ENCODE measurements around the gene KLK3. TPM values are rescaled to one million over a fixed set of nuclear protein-coding genes. Genes with fewer than 3 reads are reported as not detected.
A peak's percentile ranks its signal among the peaks of the same experiment; 100 is the strongest.
"Not testable (repeated sequence)": the region's sequence is repeated elsewhere in the genome, so short reads cannot be mapped to it uniquely, and the experiment has no call there.

The KLK3 gene
- total and polyA plus RNA-seq, 2 experiments from 2014 or later: not detected

DNA sequence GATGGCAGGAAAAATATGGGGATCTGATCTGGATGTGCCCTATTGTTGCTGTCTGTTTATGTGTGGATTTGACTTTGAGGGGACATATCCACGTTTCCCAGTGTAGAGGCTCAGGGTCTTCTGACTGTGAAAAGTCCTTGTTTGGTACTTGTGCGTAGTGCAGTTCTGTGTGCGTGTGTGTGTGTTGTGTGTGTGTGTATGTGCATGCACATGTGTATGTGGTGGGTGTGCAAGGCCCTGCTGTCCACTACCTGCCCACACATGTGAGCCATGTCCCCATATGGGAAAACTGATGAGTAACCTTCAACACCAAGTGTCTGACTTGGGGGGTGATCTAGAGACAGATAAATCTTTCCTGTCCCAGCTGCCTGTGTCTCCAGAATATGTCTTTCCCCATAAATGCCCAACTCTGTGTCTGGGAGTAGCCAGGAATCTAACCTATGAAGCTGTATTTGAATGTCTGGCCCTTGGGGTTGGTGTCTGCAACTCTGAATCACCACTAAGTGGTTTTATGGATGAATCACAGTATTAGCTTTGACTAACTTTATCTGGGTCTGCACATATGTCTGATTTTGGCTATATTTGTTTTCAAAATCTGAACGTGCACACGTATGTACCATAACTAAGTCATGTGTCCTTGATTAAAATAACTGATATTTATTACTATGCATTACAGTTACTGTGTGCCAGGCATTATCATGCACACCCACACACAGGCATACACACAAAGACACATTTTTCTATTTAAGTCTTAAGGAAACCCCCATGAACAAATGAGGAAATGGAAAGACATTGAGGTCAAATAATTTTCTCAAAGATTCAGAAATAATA lies 35.9 kb downstream of the KLK3 start:
- Histone ChIP-seq H3K9me3 (ENCODE audit: low read depth) (no peaks in the 10 kb centered on the region), H3K36me3 (no peaks in the 10 kb centered on the region), H3K27me3 (peaks cover 3% of the 10 kb centered on the region), H3K4me3 (no peak overlapping the region), H3K4me1 (ENCODE audit: low read depth) (no peaks in the 10 kb centered on the region), H3K27ac (no peak overlapping the region)
- TF ChIP-seq, protein P1, sequence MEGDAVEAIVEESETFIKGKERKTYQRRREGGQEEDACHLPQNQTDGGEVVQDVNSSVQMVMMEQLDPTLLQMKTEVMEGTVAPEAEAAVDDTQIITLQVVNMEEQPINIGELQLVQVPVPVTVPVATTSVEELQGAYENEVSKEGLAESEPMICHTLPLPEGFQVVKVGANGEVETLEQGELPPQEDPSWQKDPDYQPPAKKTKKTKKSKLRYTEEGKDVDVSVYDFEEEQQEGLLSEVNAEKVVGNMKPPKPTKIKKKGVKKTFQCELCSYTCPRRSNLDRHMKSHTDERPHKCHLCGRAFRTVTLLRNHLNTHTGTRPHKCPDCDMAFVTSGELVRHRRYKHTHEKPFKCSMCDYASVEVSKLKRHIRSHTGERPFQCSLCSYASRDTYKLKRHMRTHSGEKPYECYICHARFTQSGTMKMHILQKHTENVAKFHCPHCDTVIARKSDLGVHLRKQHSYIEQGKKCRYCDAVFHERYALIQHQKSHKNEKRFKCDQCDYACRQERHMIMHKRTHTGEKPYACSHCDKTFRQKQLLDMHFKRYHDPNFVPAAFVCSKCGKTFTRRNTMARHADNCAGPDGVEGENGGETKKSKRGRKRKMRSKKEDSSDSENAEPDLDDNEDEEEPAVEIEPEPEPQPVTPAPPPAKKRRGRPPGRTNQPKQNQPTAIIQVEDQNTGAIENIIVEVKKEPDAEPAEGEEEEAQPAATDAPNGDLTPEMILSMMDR (IDR thresholded peaks at IDR 0.05; ENCODE audit: low read depth, low read length): no peak
- DNase-seq (ENCODE audit: low read depth in 1 of 2, low spot score in 1 of 2): peak in 1 of 2 donors; percentile 13

DNA sequence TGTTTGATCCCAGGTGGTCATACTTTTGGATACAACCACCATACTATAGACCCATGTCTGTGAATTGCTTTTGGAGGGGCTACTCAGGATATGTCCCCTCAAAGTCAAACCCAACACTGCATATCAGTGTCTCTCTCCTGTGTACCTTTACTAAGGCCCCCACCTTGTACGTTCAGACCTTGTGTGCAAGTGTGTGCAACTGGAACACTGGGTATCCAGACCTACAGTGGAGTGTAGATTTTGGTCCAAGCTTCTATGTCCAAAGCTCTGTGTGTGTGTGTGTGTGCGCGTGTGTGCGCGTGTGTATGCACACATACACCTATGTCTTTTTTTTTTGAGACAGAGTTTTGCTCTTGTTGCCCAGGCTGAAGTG lies 36.5 kb downstream of the KLK3 start:
- Histone ChIP-seq H3K27me3 (no peaks in the 10 kb centered on the region), H3K9me3 (ENCODE audit: low read depth) (no peaks in the 10 kb centered on the region), H3K4me3 (no peak overlapping the region), H3K36me3 (no peaks in the 10 kb centered on the region), H3K27ac (no peak overlapping the region), H3K4me1 (ENCODE audit: low read depth) (no peaks in the 10 kb centered on the region)
- no peak for DNase-seq (ENCODE audit: low read depth in 1 of 2, low spot score in 1 of 2)
- TF ChIP-seq, protein P1 (IDR thresholded peaks at IDR 0.05; ENCODE audit: low read depth, low read length): no peak

DNA sequence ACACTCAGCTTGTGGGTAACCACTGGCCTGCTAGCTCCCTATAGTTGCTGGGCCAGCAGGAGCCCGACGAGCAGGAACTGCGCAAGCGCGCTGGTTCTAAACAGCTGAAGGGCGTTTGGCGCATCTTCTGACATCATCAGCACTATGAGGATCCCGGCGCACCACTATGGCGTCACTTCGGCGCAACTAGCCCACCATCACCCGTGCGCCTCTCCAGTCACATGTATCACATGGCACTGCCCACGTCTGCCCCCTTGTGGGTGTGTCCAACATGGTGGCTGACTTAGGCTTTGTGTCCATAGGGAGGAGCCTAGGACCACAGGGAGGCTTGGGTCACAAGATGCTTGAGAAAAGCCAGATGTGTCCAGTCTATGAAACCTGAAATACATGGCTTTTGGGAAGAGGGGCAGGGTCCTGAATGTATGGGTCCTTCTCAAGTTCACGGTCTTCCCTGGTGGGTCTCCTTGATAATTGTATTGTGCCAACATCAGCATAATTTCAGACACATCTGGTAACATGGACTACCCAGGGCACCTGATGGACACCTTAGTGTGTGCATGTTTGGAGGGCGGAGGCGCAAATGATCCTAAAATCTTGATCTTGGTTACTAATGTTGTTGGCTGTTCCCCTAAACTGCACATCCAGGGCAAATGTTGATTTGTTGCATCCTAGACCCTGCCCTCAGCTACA lies 38.5 kb downstream of the KLK3 start:
- no peaks in the 10 kb centered on the region for H3K36me3 ChIP-seq
- H3K9me3 ChIP-seq (ENCODE audit: low read depth): no peaks in the 10 kb centered on the region
- no peak overlapping the region for H3K27ac ChIP-seq
- H3K4me3 ChIP-seq: no peak overlapping the region
- no peak for DNase-seq (ENCODE audit: low read depth in 1 of 2, low spot score in 1 of 2)
- TF ChIP-seq, protein P1 (IDR thresholded peaks at IDR 0.05; ENCODE audit: low read depth, low read length): no peak
- peaks cover 2% of the 10 kb centered on the region for H3K27me3 ChIP-seq
- no peaks in the 10 kb centered on the region for H3K4me1 ChIP-seq (ENCODE audit: low read depth)

DNA sequence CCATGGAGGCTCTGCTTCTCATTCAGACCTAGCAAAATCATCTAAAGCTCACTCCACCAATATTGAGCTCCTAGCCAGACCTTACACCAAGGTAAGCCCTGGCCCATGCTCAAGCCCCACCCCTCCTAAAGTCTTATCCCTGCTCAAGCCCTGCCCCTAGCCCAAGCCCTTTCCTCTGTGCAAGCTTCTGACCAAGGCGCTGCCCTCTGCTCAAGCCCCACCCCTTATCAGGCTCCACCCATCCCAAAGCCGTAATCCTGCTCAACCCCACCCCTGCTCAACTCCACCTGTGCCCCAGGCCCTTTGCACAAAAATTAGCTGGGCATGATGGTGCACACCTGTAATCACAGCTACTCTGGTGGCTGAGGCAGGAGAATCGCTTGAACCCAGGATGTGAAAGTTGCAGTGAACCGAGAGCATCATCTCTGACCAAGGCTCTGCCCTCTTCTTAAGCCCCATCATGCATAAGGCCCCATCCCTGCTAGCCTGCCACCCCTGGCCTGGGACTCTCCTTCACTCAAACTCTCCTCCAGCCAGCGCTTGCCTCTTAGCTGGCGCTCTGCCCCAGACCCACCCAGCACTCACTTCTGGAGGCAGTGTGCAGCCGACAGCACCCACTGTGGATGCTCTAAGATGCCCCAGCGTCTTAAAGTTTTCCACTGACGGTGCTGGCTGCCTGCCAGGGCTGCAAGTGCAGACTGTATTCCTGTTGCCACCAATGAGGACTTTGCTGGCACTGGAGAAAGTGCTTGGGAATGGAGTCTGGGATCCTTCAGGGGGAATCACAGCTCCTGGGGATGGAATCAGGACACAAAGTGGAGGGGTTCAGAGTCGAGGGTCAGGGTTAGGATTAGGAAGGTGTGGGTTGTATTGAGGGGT lies 40.0 kb downstream of the KLK3 start:
- H3K9me3 ChIP-seq (ENCODE audit: low read depth): no peaks in the 10 kb centered on the region
- DNase-seq (ENCODE audit: low read depth in 1 of 2, low spot score in 1 of 2): no peak
- TF ChIP-seq, protein P1 (IDR thresholded peaks at IDR 0.05; ENCODE audit: low read depth, low read length): no peak

DNA sequence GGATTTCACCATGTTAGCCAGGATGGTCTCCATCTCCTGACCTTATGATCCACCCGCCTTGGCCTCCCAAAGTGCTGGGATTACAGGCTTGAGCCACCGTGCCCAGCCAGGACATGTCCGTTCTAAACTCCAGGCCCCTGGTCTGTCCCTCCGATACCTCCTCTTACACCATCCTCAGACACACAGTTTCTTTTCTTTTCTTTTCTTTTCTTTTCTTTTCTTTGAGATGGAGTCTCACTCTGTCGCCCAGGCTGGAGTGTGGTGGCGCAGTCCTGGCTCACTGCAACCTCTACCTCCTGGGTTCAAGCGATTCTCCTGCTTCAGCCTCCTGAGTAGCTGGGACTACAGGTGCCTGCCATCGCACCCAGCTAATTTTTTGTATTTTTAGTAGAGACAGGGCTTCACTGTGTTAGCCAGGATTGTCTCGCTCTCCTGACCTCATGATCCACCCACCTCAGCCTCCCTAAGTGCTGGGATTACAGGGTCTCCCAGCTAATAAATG lies 41.4 kb downstream of the KLK3 start:
- not testable (repeated sequence) for H3K27ac ChIP-seq; H3K4me1 ChIP-seq (ENCODE audit: low read depth); DNase-seq (ENCODE audit: low read depth in 1 of 2, low spot score in 1 of 2); H3K9me3 ChIP-seq (ENCODE audit: low read depth); H3K4me3 ChIP-seq; H3K36me3 ChIP-seq
- peaks cover 16% of the 10 kb centered on the region for H3K27me3 ChIP-seq

More for the DNA sequence above, 40.0 kb downstream of the KLK3 start:
- no peaks in the 10 kb centered on the region for H3K36me3 ChIP-seq
- peaks cover 11% of the 10 kb centered on the region for H3K27me3 ChIP-seq
- no peak overlapping the region for H3K27ac ChIP-seq
- H3K4me1 ChIP-seq (ENCODE audit: low read depth): no peaks in the 10 kb centered on the region
- H3K4me3 ChIP-seq: no peak overlapping the region

All from cardiac muscle cell (in vitro differentiated cells and primary cell).